Measurements from ENCODE around the gene SLC24A4.

The SLC24A4 gene

GRCh38 chr14:92323011-92323915, at the start of gene SLC24A4:
SLC24A4 (plus strand) TSS chr14:92323165; CDS start chr14:92323831, 666 bp downstream.
- H3K9ac ChIP-seq (ENCODE audit: low read length) = no peak within 1 kb of the TSS
- peak; percentile 36 for DNase-seq (ENCODE audit: low read depth)
- H3K9me3 ChIP-seq (ENCODE audit: control insufficient read depth, low read length) = no peaks in the 10 kb centered on the region
- peak within 1 kb of the TSS; percentile 53 for H3K4me3 ChIP-seq (ENCODE audit: low read length)
- H3K4me1 ChIP-seq (ENCODE audit: control insufficient read depth, insufficient read depth, low read length) = peaks cover under 1% of the 10 kb centered on the region
- peaks cover 49% of the 10 kb centered on the region for H3K27me3 ChIP-seq (replicated peaks; ENCODE audit: control insufficient read depth, insufficient read depth, low read length)
- H3K36me3 ChIP-seq (ENCODE audit: control insufficient read depth, insufficient read depth, low read length, severe bottlenecking) = no peaks in the 10 kb centered on the region

GRCh38 chr14:92273166-92273565, 49.8 kb upstream of the SLC24A4 start:
- Histone ChIP-seq H3K9me3 (ENCODE audit: control insufficient read depth, low read length) (no peaks in the 10 kb centered on the region), H3K36me3 (ENCODE audit: control insufficient read depth, insufficient read depth, low read length, severe bottlenecking) (no peaks in the 10 kb centered on the region), H3K9ac (ENCODE audit: low read length) (no peak overlapping the region), H3K27me3 (replicated peaks; ENCODE audit: control insufficient read depth, insufficient read depth, low read length) (peaks cover 57% of the 10 kb centered on the region), H3K4me3 (ENCODE audit: low read length) (no peak overlapping the region), H3K4me1 (ENCODE audit: control insufficient read depth, insufficient read depth, low read length) (no peaks in the 10 kb centered on the region)
- DNase-seq (ENCODE audit: low read depth) = no peak

GRCh38 chr14:92274055-92274454, 48.9 kb upstream of the SLC24A4 start:
- Histone ChIP-seq H3K4me1 (ENCODE audit: control insufficient read depth, insufficient read depth, low read length) (no peaks in the 10 kb centered on the region), H3K9me3 (ENCODE audit: control insufficient read depth, low read length) (no peaks in the 10 kb centered on the region), H3K27me3 (replicated peaks; ENCODE audit: control insufficient read depth, insufficient read depth, low read length) (peaks cover 57% of the 10 kb centered on the region), H3K9ac (ENCODE audit: low read length) (no peak overlapping the region), H3K36me3 (ENCODE audit: control insufficient read depth, insufficient read depth, low read length, severe bottlenecking) (no peaks in the 10 kb centered on the region), H3K4me3 (ENCODE audit: low read length) (no peak overlapping the region)
- DNase-seq (ENCODE audit: low read depth) = no peak

GRCh38 chr14:92276074-92276473, 46.9 kb upstream of the SLC24A4 start:
- H3K36me3 ChIP-seq (ENCODE audit: control insufficient read depth, insufficient read depth, low read length, severe bottlenecking) = no peaks in the 10 kb centered on the region
- DNase-seq (ENCODE audit: low read depth) = no peak
- H3K4me3 ChIP-seq (ENCODE audit: low read length) = no peak overlapping the region
- no peaks in the 10 kb centered on the region for H3K4me1 ChIP-seq (ENCODE audit: control insufficient read depth, insufficient read depth, low read length)
- no peaks in the 10 kb centered on the region for H3K9me3 ChIP-seq (ENCODE audit: control insufficient read depth, low read length)
- H3K9ac ChIP-seq (ENCODE audit: low read length) = no peak overlapping the region
- peaks cover 47% of the 10 kb centered on the region for H3K27me3 ChIP-seq (replicated peaks; ENCODE audit: control insufficient read depth, insufficient read depth, low read length)

GRCh38 chr14:92277031-92277430, 45.9 kb upstream of the SLC24A4 start:
- no peak for DNase-seq (ENCODE audit: low read depth)
- peaks cover 37% of the 10 kb centered on the region for H3K27me3 ChIP-seq (replicated peaks; ENCODE audit: control insufficient read depth, insufficient read depth, low read length)
- no peaks in the 10 kb centered on the region for H3K9me3 ChIP-seq (ENCODE audit: control insufficient read depth, low read length)
- H3K9ac ChIP-seq (ENCODE audit: low read length) = no peak overlapping the region
- no peaks in the 10 kb centered on the region for H3K36me3 ChIP-seq (ENCODE audit: control insufficient read depth, insufficient read depth, low read length, severe bottlenecking)
- no peak overlapping the region for H3K4me3 ChIP-seq (ENCODE audit: low read length)
- no peaks in the 10 kb centered on the region for H3K4me1 ChIP-seq (ENCODE audit: control insufficient read depth, insufficient read depth, low read length)

GRCh38 chr14:92280554-92281262, 42.3 kb upstream of the SLC24A4 start:
- H3K36me3 ChIP-seq (ENCODE audit: control insufficient read depth, insufficient read depth, low read length, severe bottlenecking) = no peaks in the 10 kb centered on the region
- peaks cover 4% of the 10 kb centered on the region for H3K9me3 ChIP-seq (ENCODE audit: control insufficient read depth, low read length)
- no peaks in the 10 kb centered on the region for H3K4me1 ChIP-seq (ENCODE audit: control insufficient read depth, insufficient read depth, low read length)
- H3K27me3 ChIP-seq (replicated peaks; ENCODE audit: control insufficient read depth, insufficient read depth, low read length) = peaks cover 7% of the 10 kb centered on the region
- DNase-seq (ENCODE audit: low read depth) = no peak
- H3K9ac ChIP-seq (ENCODE audit: low read length) = no peak overlapping the region
- H3K4me3 ChIP-seq (ENCODE audit: low read length) = no peak overlapping the region

GRCh38 chr14:92282669-92283068, 40.3 kb upstream of the SLC24A4 start:
- no peak for DNase-seq (ENCODE audit: low read depth)
- Histone ChIP-seq H3K36me3 (ENCODE audit: control insufficient read depth, insufficient read depth, low read length, severe bottlenecking) (no peaks in the 10 kb centered on the region), H3K27me3 (replicated peaks; ENCODE audit: control insufficient read depth, insufficient read depth, low read length) (peaks cover 11% of the 10 kb centered on the region), H3K4me3 (ENCODE audit: low read length) (no peak overlapping the region), H3K9ac (ENCODE audit: low read length) (no peak overlapping the region), H3K9me3 (ENCODE audit: control insufficient read depth, low read length) (peaks cover 4% of the 10 kb centered on the region), H3K4me1 (ENCODE audit: control insufficient read depth, insufficient read depth, low read length) (no peaks in the 10 kb centered on the region)

- Histone ChIP-seq H3K4me1 (ENCODE audit: control insufficient read depth, insufficient read depth, low read length) (no peaks in the 10 kb centered on the region), H3K9me3 (ENCODE audit: control insufficient read depth, low read length) (peaks cover 4% of the 10 kb centered on the region), H3K4me3 (ENCODE audit: low read length) (no peak overlapping the region), H3K27me3 (replicated peaks; ENCODE audit: control insufficient read depth, insufficient read depth, low read length) (peaks cover 37% of the 10 kb centered on the region), H3K36me3 (ENCODE audit: control insufficient read depth, insufficient read depth, low read length, severe bottlenecking) (no peaks in the 10 kb centered on the region), H3K9ac (ENCODE audit: low read length) (no peak overlapping the region)
- no peak for DNase-seq (ENCODE audit: low read depth)
Observed at GRCh38 chr14:92285311-92285710, 37.7 kb upstream of the SLC24A4 start.

GRCh38 chr14:92287987-92288386, 35.0 kb upstream of the SLC24A4 start:
- H3K27me3 ChIP-seq (replicated peaks; ENCODE audit: control insufficient read depth, insufficient read depth, low read length) = peaks cover 53% of the 10 kb centered on the region
- no peak overlapping the region for H3K4me3 ChIP-seq (ENCODE audit: low read length)
- no peaks in the 10 kb centered on the region for H3K4me1 ChIP-seq (ENCODE audit: control insufficient read depth, insufficient read depth, low read length)
- no peak for DNase-seq (ENCODE audit: low read depth)
- no peak overlapping the region for H3K9ac ChIP-seq (ENCODE audit: low read length)
- no peaks in the 10 kb centered on the region for H3K9me3 ChIP-seq (ENCODE audit: control insufficient read depth, low read length)
- no peaks in the 10 kb centered on the region for H3K36me3 ChIP-seq (ENCODE audit: control insufficient read depth, insufficient read depth, low read length, severe bottlenecking)

GRCh38 chr14:92288994-92289660, 33.8 kb upstream of the SLC24A4 start:
- H3K36me3 ChIP-seq (ENCODE audit: control insufficient read depth, insufficient read depth, low read length, severe bottlenecking) = no peaks in the 10 kb centered on the region
- no peaks in the 10 kb centered on the region for H3K9me3 ChIP-seq (ENCODE audit: control insufficient read depth, low read length)
- H3K27me3 ChIP-seq (replicated peaks; ENCODE audit: control insufficient read depth, insufficient read depth, low read length) = peaks cover 56% of the 10 kb centered on the region
- no peak overlapping the region for H3K9ac ChIP-seq (ENCODE audit: low read length)
- no peaks in the 10 kb centered on the region for H3K4me1 ChIP-seq (ENCODE audit: control insufficient read depth, insufficient read depth, low read length)
- no peak overlapping the region for H3K4me3 ChIP-seq (ENCODE audit: low read length)
- DNase-seq (ENCODE audit: low read depth) = no peak

GRCh38 chr14:92292673-92293072, 30.3 kb upstream of the SLC24A4 start:
- H3K9me3 ChIP-seq (ENCODE audit: control insufficient read depth, low read length) = no peaks in the 10 kb centered on the region
- no peak overlapping the region for H3K9ac ChIP-seq (ENCODE audit: low read length)
- no peak overlapping the region for H3K4me3 ChIP-seq (ENCODE audit: low read length)
- no peak for DNase-seq (ENCODE audit: low read depth)
- peaks cover 64% of the 10 kb centered on the region for H3K27me3 ChIP-seq (replicated peaks; ENCODE audit: control insufficient read depth, insufficient read depth, low read length)
- peaks cover 6% of the 10 kb centered on the region for H3K4me1 ChIP-seq (ENCODE audit: control insufficient read depth, insufficient read depth, low read length)
- no peaks in the 10 kb centered on the region for H3K36me3 ChIP-seq (ENCODE audit: control insufficient read depth, insufficient read depth, low read length, severe bottlenecking)

All from adipocyte (in vitro differentiated cells).